Tibial nerve (tissue), 4 donors: ENCODE measurements around the gene MS4A7.

Experiments used
- EP300 ChIP-seq, 2 donors: sonication (generic); formaldehyde crosslinking; IDR thresholded peaks; one replicate each; pipeline ENCODE4 v1.6.1; 2017; ENCODE audit warnings: antibody characterized with exemption in 2 of 2, mild to moderate bottlenecking in 1 of 2
- POLR2A ChIP-seq, 2 donors: fragments of 450-650 bp; IDR thresholded peaks; one replicate each; pipeline ENCODE4 v1.6.1; 2017; ENCODE audit warnings: antibody characterized with exemption in 2 of 2, mild to moderate bottlenecking in 2 of 2, moderate library complexity in 2 of 2
- TF ChIP-seq, protein P1 (sequence below), 5 experiments: fragments of 200-600 bp in 3 of 5; fragments of 450-650 bp in 2 of 5; sonication (generic) in 3 of 5; IDR thresholded peaks; one replicate each; pipeline ENCODE4 v1.5.1; 2016 to 2019; ENCODE audit warnings: antibody characterized with exemption in 5 of 5, mild to moderate bottlenecking in 3 of 5, moderate library complexity in 2 of 5

DNA sequence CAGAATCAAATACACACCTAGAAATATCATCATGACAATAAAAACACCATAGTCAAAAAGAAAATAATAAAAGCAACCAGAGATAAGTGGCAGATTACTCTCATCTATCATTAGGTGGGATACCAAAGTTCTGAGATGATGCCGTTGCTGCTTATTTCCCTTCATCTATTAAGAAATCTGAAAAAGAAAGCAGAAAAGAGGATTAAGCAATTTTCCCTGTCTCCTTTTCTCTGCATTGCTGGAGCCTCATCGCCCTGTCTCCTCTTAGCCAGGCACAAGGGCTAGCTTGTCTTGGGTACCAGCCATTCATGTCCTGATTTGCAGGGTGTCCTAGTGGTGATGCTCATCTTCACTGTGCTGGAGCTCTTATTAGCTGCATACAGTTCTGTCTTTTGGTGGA lies 14.0 kb downstream of the MS4A7 start:
- TF ChIP-seq, protein P1, sequence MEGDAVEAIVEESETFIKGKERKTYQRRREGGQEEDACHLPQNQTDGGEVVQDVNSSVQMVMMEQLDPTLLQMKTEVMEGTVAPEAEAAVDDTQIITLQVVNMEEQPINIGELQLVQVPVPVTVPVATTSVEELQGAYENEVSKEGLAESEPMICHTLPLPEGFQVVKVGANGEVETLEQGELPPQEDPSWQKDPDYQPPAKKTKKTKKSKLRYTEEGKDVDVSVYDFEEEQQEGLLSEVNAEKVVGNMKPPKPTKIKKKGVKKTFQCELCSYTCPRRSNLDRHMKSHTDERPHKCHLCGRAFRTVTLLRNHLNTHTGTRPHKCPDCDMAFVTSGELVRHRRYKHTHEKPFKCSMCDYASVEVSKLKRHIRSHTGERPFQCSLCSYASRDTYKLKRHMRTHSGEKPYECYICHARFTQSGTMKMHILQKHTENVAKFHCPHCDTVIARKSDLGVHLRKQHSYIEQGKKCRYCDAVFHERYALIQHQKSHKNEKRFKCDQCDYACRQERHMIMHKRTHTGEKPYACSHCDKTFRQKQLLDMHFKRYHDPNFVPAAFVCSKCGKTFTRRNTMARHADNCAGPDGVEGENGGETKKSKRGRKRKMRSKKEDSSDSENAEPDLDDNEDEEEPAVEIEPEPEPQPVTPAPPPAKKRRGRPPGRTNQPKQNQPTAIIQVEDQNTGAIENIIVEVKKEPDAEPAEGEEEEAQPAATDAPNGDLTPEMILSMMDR (IDR thresholded peaks at IDR 0.05) = no peak
- TF ChIP-seq POLR2A (IDR thresholded peaks at IDR 0.05) = no peak
- no peak for TF ChIP-seq EP300 (IDR thresholded peaks at IDR 0.05)
